COLO668 (cell line): Measurements from ENCODE around the gene EPOP.

ENCODE experiments used
- DNase-seq: peaks from one replicate; lab custom pipeline; 2025; ENCODE audit not compliant: unreplicated experiment; lab: John Stamatoyannopoulos, UW

Gene EPOP

GRCh38 chr17:38674014-38674748 is 576 bp downstream of the EPOP start:
- DNase-seq = peak; percentile 24

DNA sequence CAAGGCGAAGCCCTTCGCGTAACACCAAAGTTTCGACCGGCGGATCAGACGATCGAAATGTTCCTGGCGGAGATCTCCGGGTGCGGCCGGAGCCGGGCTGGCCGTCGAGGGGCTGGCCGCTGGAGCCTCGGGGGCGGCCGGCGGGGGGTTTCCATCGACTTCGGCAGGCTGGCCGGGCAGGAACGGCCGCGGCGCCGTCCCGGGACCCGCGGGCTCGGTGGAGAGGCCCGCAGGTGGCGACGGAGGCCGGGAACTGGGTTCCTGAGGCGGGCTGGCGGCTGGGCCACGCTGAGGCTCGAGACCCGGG is 1.1 kb downstream of the EPOP start:
- DNase-seq = no peak

DNA sequence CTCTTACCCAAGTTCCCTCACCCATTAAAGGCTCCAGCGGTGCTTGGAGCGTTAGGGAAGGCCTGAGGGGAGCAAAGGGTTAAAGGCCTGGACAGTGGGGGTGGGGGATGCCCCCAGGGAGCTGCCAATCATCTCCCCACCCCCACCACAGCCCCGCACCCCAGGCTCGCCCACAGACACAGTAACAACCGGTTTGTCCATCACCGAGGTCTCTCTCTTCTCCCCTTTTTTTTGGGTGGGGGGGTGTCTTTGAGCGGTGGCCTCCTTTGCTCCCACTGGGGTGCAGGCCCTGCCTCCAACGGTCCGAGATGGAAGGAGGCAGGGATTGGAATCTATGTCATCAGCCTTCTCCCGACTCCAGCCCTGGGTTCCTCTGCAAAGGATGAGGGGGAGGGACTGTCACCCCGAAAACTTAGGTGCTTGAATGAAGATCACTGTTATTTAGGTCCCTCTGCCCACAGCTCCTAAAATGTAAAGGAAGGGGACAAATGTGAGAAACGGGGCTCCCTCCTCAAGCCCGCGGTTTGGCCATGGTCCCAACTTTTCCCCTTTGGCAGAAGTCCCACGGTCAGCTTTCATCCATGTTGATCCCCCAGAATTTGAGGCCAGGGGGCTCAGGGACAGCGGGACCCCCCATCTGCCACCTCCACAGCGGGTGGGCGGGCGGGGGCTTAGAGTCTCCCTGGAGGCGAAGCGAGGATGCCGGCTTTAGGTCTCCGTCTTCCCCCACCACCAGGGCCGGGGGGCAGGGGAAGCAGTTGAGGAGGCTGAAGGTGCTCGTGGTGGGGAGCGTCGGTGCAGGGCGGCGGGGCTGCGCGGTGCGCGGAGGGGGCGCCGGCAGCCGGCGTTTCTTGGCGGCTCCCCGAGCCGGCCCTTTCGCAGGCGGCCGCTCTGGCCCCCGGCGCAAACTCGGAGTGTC is 1.7 kb downstream of the EPOP start:
- DNase-seq = no peak

DNA sequence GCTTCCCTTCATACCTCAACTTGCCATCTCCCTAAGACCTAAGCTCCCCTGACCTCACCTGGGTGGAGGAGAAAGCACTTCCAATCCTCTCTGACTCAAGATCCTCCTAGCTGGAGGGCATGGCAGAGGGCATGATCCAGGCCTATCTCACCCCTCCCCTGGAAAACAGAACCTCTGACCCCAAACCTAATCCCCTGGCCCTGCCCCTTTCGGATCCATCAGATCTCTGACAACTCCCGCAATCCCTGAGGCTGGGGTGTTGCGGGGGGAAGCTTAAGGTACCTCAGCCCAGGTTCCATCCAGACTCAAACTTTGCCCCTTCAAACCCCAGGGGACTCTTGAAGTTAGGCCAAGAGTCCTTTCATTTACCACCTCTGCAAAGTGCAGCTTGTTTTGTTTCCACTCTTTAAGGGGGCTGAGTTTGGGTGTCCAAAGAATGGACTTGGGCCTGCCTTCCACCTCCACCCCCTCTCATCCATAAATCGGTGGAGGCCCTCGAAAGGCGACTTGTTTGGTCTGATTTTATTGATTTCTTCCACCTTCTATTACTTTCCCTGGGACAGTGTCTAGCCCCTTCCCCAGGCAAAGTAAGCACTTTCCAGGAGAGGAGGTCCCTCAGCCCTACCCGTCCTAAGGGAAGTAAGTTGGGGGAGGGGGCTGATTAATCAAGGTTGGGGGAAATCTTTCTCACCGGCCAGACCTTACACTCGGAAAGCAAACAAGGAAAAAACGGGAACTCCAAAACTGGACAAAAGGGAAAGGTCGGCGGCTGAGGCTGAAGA is 2.6 kb downstream of the EPOP start:
- no peak for DNase-seq

GRCh38 chr17:38669520-38669919 is 5.2 kb downstream of the EPOP start:
- DNase-seq = no peak

DNA sequence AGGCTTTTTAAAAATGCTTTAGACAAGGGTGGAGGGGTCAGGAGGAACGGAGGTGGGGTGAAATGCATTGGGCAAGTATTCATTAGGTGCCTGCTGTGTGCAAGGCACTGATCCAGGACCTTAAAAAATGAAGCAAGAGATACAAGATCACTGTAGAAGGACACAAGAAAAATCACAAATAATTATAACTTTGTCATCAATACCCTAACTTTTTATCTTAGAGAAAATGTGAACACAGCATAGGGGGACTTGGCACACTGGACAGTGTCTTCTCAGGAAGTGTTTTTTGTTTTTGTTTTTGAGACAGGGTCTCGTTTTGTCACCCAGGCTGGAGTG is 7.0 kb downstream of the EPOP start:
- DNase-seq = no peak

- peak; percentile 52 for DNase-seq
These were observed 7.5 kb downstream of the EPOP start for GRCh38 chr17:38667099-38667786.

DNA sequence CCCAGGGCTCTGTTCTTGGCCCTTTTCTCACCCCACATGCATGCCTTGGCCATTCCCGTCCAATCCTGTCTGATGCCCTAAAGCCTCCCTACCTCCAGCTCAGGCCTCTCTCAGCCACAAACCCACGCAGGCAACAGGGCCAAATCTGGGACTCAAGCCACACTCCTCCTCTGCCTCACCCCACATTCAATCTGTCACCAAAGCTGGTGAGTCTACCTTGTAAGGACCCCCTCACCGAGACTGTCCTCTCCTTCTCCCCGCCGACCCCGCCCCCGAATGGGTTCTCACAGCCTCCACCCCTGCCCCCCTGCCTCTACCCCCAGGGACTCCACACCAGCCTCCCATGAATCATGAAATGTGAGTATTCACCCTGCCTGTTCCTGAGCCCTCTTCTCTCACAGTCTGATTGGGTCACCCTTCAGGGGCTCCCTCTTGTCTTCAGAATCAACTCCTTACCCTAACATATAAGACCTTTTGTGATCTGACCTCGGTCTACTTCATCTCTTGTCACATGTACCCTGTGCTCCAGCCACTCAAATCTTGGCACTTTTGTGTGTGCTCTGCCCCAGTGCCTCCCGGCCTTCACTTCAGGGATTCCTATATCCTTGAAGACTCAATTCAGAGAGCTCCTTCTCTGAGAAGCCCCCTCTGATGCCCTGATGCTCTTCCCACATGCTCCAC is 10.7 kb downstream of the EPOP start:
- no peak for DNase-seq

DNA sequence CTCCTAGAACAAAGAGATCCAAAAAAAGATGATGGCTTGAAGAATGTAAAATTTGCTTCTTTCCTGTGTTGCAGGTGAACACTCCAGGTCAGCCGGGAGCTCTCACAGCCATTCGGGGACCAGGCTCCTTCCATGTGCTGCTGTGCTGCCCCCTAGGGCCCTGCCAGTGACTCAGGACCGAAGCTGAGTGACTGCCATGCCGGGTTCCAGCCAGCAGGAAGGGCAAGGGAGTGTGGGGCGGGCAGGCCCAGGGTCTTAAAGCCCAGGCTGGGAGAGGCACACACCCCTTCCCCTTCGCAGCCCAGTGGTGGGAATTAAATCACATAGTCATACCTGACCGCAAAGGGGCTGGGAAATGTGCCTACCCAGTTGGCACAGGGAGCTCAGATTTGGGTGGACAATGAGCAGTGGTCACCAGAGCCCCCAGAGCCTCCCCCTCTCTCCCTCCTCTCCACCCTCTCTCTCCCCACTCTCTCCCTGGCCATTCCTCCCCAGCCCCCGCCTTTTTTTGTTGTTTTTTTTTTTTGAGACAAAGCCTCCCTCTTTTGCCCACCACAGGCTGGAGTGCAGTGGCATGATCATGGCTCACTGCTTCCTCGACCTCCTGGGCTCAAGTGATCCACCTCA is 11.5 kb downstream of the EPOP start:
- DNase-seq = peak; percentile 76

GRCh38 chr17:38660097-38661025 is 14.4 kb downstream of the EPOP start:
- no peak for DNase-seq

GRCh38 chr17:38659415-38659814 is 15.3 kb downstream of the EPOP start:
- DNase-seq = no peak

GRCh38 chr17:38658741-38659345 is 15.9 kb downstream of the EPOP start:
- DNase-seq = no peak

- DNase-seq = no peak
These were observed 16.7 kb downstream of the EPOP start for GRCh38 chr17:38657824-38658740.

- DNase-seq = peak; percentile 22
These were observed 17.6 kb downstream of the EPOP start for GRCh38 chr17:38656959-38657823.

DNA sequence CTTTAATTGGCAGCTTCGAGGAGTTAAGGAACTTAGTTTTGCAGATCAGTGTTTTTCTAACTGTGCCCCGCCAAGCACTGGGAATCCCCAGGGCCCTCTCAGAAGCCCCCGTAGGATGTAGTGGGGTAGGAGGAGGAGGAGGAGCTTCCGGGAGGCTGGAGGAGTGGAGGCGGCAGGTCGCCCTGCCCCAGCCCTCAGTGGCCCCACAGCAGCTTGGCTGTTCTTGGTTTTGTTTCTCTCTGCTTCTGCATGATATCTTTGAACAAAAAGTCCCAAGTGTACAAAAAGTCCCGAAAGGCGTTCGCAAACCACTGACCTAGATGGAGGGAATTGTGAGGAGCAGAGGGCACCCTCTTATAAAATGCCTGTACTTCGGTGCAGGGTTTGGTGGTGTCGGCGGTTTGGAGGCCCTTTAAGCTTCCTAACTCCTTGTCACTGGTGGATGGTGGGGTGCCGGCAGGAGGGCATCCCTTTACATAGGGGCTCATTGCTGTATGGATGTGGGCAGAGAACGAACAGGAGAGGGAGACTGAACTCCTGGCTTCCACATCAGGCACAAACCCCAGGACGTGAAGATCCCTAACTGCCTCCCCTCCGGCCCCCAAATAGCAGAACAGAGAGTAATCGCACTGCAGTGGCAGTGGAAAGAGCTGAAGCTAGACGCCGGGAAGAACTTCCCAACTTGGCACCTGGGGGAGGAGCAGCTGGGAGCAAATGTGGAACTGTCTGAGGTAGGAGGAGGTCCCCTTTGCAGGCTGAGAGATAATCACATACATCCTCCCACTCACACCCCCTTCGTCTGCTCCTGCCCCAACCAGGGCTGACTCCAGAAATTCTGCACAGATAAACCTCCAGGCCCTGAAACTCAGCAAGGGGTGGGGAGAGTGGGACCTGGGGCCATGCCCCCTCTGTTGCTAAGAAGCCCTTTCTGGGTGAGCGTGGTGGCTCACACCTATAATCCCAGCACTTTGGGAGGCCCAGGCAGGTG is 20.1 kb downstream of the EPOP start:
- DNase-seq = no peak
